ENCODE results near the gene TPSG1. TPM values are rescaled to one million over a fixed set of nuclear protein-coding genes. Genes with fewer than 3 reads are reported as not detected.

Gene TPSG1
- total RNA-seq, 2 donors from 2014 or later = 0.21 TPM; not detected in 1

GRCh38 chr16:1218930-1219611 lies 6.0 kb downstream of the TPSG1 start:
- no peak for DNase-seq
- intact Hi-C loops (cut with DNase I) = no loop called here
- no peak for ATAC-seq

GRCh38 chr16:1218061-1218929 lies 6.8 kb downstream of the TPSG1 start:
- intact Hi-C loops (cut with DNase I) = no loop called here
- DNase-seq (no peak), ATAC-seq (no peak)

- intact Hi-C loops (cut with DNase I) = no loop called here
- no peak for ATAC-seq
These were observed 7.5 kb downstream of the TPSG1 start for GRCh38 chr16:1217526-1217925.

DNA sequence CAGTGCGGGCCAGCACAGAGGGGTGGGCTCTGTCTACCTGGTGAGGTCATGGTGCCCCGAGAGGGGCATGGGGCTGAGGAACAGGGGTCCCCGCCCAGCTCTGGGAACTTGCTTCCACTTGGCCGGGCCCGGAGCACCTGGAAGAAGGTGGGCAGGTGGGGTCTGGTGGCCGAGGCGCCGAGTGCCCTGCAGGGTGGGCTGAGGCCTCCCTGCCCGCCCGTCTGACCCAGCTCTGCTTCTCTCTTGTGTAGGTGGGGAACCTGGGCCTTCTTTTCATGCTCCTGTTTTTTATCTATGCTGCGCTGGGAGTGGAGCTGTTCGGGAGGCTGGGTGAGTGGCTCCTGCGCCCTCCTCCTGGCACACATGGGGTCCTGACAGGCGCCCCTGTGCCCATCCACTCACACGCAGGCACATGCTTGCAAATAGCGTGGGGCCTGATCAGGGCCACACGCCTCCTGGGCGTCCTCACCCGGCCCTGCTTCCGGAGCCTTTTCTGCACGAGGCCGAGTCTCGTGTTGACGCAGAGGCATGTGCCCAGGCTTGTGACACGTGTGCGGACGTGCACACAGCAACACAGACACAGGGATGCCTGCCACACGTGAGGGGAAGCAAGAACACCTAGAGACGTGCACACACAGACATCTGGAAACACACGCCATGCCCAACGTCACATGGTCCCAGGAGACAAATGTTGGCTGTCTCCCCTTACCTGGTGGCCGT lies 8.2 kb downstream of the TPSG1 start:
- ATAC-seq (no peak), DNase-seq (no peak)

More at GRCh38 chr16:1217526-1217925, 7.5 kb downstream of the TPSG1 start:
- DNase-seq = no peak

GRCh38 chr16:1216296-1216619 lies 8.8 kb downstream of the TPSG1 start:
- no peak for ATAC-seq
- DNase-seq = no peak
- intact Hi-C loops (cut with DNase I) = no loop called here

More for the DNA sequence above, 8.2 kb downstream of the TPSG1 start:
- intact Hi-C loops (cut with DNase I) = no loop called here

GRCh38 chr16:1215574-1216295 lies 9.3 kb downstream of the TPSG1 start:
- intact Hi-C loops (cut with DNase I) = no loop called here
- no peak for ATAC-seq

GRCh38 chr16:1214719-1215118 lies 10.3 kb downstream of the TPSG1 start:
- intact Hi-C loops (cut with DNase I) = no loop called here
- no peak for ATAC-seq
- no peak for DNase-seq

More at GRCh38 chr16:1215574-1216295, 9.3 kb downstream of the TPSG1 start:
- no peak for DNase-seq

DNA sequence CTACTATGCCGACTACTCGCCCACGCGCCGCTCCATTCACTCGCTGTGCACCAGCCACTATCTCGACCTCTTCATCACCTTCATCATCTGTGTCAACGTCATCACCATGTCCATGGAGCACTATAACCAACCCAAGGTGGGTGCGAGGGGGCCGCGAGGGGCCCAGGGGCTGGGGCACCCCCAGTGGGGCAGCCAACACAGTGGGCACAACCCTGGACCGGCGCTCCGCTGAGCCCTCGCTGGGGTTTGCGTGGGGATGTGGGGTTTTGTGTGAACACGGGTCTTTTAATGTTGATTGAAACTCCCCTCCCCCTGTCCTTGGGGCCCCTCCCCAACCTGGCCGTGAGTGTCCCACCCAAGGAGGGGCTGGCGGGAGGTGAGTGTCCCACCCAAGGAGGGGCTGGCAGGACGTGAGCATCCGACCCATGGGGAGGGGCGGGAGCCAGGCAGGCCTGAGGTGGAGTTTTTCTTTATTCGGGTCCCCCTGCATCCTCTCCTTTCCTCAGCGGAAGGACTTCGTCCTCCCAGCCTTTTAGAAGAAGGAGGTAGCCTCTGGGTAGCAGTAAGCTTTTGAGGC lies 11.2 kb downstream of the TPSG1 start:
- DNase-seq = no peak
- intact Hi-C loops (cut with DNase I) = no loop called here
- no peak for ATAC-seq

DNA sequence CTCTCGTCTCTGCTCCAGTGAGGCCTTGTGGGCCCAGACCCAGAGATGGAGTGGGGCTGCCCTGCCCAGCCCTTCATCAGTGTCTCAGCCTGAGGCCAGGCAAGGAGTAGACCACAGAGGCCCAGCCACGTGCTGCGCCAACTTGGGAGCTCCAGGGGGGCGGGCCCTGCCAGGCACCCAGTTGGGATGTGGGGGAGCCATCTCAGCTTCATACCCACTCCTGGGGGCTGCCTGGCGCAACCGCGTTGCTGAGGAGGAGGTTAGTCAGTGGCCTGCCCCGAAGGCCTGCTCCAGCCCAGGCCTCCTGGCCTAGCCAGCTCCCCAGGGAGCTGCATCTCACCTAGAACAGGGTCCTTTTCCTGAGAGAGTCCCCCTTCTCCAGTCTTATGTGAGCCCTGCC lies 11.8 kb downstream of the TPSG1 start:
- ATAC-seq (no peak), DNase-seq (no peak)
- intact Hi-C loops (cut with DNase I) = no loop called here

DNA sequence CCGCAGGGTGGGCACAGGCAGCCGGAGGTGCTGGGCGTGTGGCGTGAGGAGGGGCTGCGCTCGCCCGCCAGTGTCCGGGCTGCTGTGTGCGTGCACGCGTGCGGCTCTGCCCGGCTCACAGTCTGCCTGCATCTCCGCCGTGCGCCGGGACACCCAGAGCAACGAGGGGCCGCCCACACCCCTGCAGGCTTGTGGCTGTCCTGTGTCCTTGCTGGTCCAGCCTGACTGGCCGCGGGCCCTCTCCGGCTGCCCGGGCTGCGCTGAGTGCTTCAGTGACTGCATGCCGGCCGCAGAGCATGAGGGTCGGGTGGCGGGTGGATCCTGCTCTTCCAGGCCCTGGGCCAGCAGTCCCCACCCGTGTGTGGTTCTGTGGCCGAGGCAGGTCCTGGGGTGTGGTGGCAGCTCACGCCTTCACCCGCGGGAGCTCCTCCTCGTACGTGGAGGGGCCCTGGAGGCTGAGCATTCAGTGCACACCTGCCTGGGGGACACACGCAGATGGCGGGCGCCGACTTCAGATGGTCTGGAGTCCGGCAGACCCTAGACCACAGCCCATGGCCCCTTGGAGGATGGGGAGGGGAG lies 12.4 kb downstream of the TPSG1 start:
- DNase-seq (no peak), ATAC-seq (no peak)
- intact Hi-C loops (cut with DNase I) = no loop called here

DNA sequence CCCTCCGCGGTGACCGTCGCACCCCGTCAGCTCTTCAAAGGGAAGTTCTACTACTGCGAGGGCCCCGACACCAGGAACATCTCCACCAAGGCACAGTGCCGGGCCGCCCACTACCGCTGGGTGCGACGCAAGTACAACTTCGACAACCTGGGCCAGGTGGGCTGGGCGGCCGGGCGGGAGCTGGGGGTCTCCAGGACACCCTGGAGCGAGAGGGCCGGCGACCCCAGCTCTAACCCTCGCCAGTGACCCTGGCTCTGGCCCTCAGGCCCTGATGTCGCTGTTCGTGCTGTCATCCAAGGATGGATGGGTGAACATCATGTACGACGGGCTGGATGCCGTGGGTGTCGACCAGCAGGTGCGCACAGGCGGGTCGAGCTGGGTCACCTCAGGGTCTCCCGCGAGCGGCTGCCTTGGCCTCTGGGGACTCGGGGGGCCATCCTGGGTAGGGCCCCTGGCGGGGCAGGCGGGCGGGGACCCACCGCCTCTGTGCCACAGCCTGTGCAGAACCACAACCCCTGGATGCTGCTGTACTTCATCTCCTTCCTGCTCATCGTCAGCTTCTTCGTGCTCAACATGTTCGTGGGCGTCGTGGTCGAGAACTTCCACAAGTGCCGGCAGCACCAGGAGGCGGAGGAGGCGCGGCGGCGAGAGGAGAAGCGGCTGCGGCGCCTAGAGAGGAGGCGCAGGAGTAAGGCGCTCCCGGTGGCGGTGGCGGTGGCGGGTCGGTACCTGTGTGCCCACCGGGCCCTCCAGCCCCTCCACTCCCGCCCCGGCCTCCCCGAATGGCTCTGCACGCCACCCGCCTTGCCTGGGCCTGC lies 13.4 kb downstream of the TPSG1 start:
- ATAC-seq = no peak
- intact Hi-C loops (cut with DNase I) = no loop called here
- no peak for DNase-seq

GRCh38 chr16:1210461-1210860 lies 14.6 kb downstream of the TPSG1 start:
- ATAC-seq (no peak), DNase-seq (no peak)
- intact Hi-C loops (cut with DNase I) = no loop called here

GRCh38 chr16:1209081-1209480 lies 16.0 kb downstream of the TPSG1 start:
- intact Hi-C loops (cut with DNase I) = no loop called here
- DNase-seq (no peak), ATAC-seq (no peak)

- intact Hi-C loops (cut with DNase I) = no loop called here
- DNase-seq = no peak
- no peak for ATAC-seq
These were observed 16.7 kb downstream of the TPSG1 start for GRCh38 chr16:1208239-1208830.

DNA sequence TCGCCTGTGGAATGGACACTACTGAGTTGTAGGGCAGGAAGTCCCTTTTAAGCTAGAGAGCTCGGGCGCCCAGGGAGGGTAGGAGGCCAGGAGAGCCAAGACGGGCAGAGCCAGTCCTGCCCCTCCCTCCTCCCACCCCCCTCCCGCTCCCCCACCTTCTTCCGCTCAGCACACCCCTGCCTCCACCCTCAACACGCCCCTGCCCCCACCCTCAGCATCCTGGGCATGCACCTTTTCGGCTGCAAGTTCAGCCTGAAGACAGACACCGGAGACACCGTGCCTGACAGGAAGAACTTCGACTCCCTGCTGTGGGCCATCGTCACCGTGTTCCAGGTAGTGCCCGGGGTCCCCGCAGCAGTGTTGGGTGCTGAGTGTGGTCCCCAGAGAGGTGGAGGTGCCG lies 18.3 kb downstream of the TPSG1 start:
- intact Hi-C loops (cut with DNase I) = no loop called here
- no peak for DNase-seq
- no peak for ATAC-seq

DNA sequence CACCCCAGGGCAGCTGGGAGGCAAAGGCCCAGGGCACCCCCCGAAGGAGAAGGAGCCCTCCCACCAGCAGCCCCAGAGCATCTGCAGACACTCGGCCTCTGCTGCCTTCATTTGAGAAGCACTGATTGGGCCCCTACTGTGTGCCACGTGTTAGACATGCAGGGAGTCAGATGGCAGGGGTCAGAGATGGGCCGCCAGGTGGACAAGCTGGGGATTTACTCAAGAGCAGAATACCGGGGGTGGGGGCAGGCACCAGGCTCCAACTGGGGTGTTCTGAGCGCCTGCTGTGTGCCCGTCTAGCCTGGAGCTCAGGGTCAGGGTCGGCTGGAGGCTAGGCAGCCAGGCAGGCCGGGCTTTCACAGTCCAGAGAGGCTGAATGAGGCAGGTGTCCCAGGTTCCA lies 18.7 kb downstream of the TPSG1 start:
- ATAC-seq = no peak
- intact Hi-C loops (cut with DNase I) = no loop called here
- DNase-seq = no peak

GRCh38 chr16:1204933-1205332 lies 20.1 kb downstream of the TPSG1 start:
- intact Hi-C loops (cut with DNase I) = no loop called here
- ATAC-seq (no peak), DNase-seq (no peak)

GRCh38 chr16:1202274-1202673 lies 22.8 kb downstream of the TPSG1 start:
- ATAC-seq (no peak), DNase-seq (no peak)
- intact Hi-C loops (cut with DNase I) = no loop called here
